Liver (tissue), 9 donors: ENCODE measurements around the gene TRA2B. TPM values are rescaled to one million over a fixed set of nuclear protein-coding genes. Genes with fewer than 3 reads are reported as not detected.

ENCODE experiments used
- DNase-seq: peaks from one replicate; pipeline ENCODE4 v3.0.0-alpha.2; 2017; ENCODE audit warnings: low spot score
- H3K27ac ChIP-seq, 2 donors: one replicate each; pipeline ENCODE4 v1.7.0; 2013; ENCODE audit warnings: inconsistent platforms in 2 of 2, low read length in 2 of 2, control low read depth in 1 of 2, low read depth in 1 of 2, mild to moderate bottlenecking in 1 of 2
- H3K27me3 ChIP-seq, 4 donors: one replicate each; pipeline versions ENCODE4 v1.6.1 to v1.7.0; 2013; ENCODE audit warnings: low read length in 3 of 4, inconsistent platforms in 1 of 4, mild to moderate bottlenecking in 1 of 4, moderate library complexity in 1 of 4; ENCODE audit not compliant: control insufficient read depth in 4 of 4, insufficient read depth in 4 of 4
- H3K36me3 ChIP-seq, 4 donors: one replicate each; pipeline versions ENCODE4 v1.6.1 to v1.7.0; 2013; ENCODE audit warnings: low read length in 3 of 4, mild to moderate bottlenecking in 3 of 4, low read depth in 1 of 4, moderate library complexity in 1 of 4; ENCODE audit not compliant: control insufficient read depth in 4 of 4, insufficient read depth in 3 of 4
- H3K4me1 ChIP-seq, 4 donors: one replicate each; pipeline versions ENCODE4 v1.6.1 to v1.7.0; 2013; ENCODE audit warnings: low read length in 3 of 4, mild to moderate bottlenecking in 3 of 4, moderate library complexity in 1 of 4; ENCODE audit not compliant: control insufficient read depth in 4 of 4, insufficient read depth in 4 of 4
- H3K4me3 ChIP-seq, 3 donors: one replicate each; pipeline versions ENCODE4 v1.6.1 to v1.7.0; 2013; ENCODE audit warnings: low read length in 3 of 3, control low read depth in 1 of 3, low read depth in 1 of 3, mild to moderate bottlenecking in 1 of 3
- H3K9ac ChIP-seq, 2 donors: one replicate each; pipeline ENCODE4 v1.7.0; 2013; ENCODE audit warnings: low read length in 2 of 2, mild to moderate bottlenecking in 2 of 2, moderate library complexity in 2 of 2, control low read depth in 1 of 2, low read depth in 1 of 2
- H3K9me3 ChIP-seq, 4 donors: one replicate each; pipeline versions ENCODE4 v1.6.1 to v1.7.0; 2013; ENCODE audit warnings: low read length in 3 of 4; ENCODE audit not compliant: control insufficient read depth in 4 of 4
- EGR1 ChIP-seq, 2 donors: IDR thresholded peaks; 2 replicates each; pipeline ENCODE4 v1.6.1; 2016 to 2018; ENCODE audit warnings: antibody characterized with exemption in 2 of 2, low read depth in 2 of 2
- FOXA1 ChIP-seq: IDR thresholded peaks from 2 replicates; pipeline ENCODE4 v1.6.1; 2016; ENCODE audit warnings: antibody characterized with exemption
- FOXA2 ChIP-seq: IDR thresholded peaks from 2 replicates; pipeline ENCODE4 v1.6.1; 2016; ENCODE audit warnings: antibody characterized with exemption
- GABPA ChIP-seq, 2 donors: IDR thresholded peaks in 1 of 2; conservative IDR thresholded peaks in 1 of 2; 2 replicates each; pipeline ENCODE4 v1.6.1; 2016; ENCODE audit warnings: antibody characterized with exemption in 2 of 2, mild to moderate bottlenecking in 1 of 2, moderate library complexity in 1 of 2
- HNF4A ChIP-seq, 2 donors: conservative IDR thresholded peaks; 2 replicates each; pipeline ENCODE4 v1.6.1; 2016; ENCODE audit warnings: antibody characterized with exemption in 2 of 2, mild to moderate bottlenecking in 2 of 2
- HNF4G ChIP-seq: IDR thresholded peaks from 2 replicates; pipeline ENCODE4 v1.6.1; 2016; ENCODE audit warnings: antibody characterized with exemption
- JUND ChIP-seq, 2 donors: IDR thresholded peaks; 2 replicates each; pipeline ENCODE4 v1.6.1; 2016; ENCODE audit warnings: antibody characterized with exemption in 2 of 2
- NR2F2 ChIP-seq: IDR thresholded peaks from 2 replicates; pipeline ENCODE4 v1.6.1; 2016; ENCODE audit warnings: antibody characterized with exemption
- RAD21 ChIP-seq, 2 donors: IDR thresholded peaks; 2 replicates each; pipeline ENCODE4 v1.6.1; 2016; ENCODE audit warnings: antibody characterized with exemption in 2 of 2, mild to moderate bottlenecking in 2 of 2
- RXRA ChIP-seq, 2 donors: IDR thresholded peaks; 2 replicates each; pipeline ENCODE4 v1.6.1; 2017 to 2018; ENCODE audit warnings: antibody characterized with exemption in 2 of 2, mild to moderate bottlenecking in 1 of 2
- SP1 ChIP-seq: IDR thresholded peaks from 2 replicates; pipeline ENCODE4 v1.6.1; 2018; ENCODE audit warnings: antibody characterized with exemption, mild to moderate bottlenecking
- TAF1 ChIP-seq: conservative IDR thresholded peaks from 2 replicates; pipeline ENCODE4 v1.6.1; 2016; ENCODE audit warnings: antibody characterized with exemption, mild to moderate bottlenecking
- YY1 ChIP-seq: IDR thresholded peaks from 2 replicates; pipeline ENCODE4 v1.6.1; 2016; ENCODE audit warnings: antibody characterized with exemption, mild to moderate bottlenecking
- WGBS: extraction: QIAGEN DNeasy Blood & Tissue Kit; methylation state at CpG from one replicate; pipeline ENCODE4 v1.1.7; 2013; 5-methylcytosine and 5-hydroxymethylcytosine counted together
- polyA plus RNA-seq, 2 donors: library from polyadenylated mRNA; stranded (reverse) in 1 of 2; unstranded in 1 of 2; fragments of 200-250 nt in 1 of 2; fragments of >200 nt in 1 of 2; fragmentation: Nextera tagmentation in 1 of 2; extraction: Ambion mirVana in 1 of 2; gene quantifications; one replicate each; pipeline versions ENCODE4 v1.2.1 to v1.2.3, GENCODE V29; 2013 to 2015
- total RNA-seq, 2 donors: library from RNA; depleted of rRNA; stranded (reverse); fragments of >200 nt; gene quantifications; one replicate each; pipeline ENCODE4 v1.2.3, GENCODE V29; 2014
- TF ChIP-seq, protein P1 (sequence below): IDR thresholded peaks from 2 replicates; pipeline ENCODE4 v1.6.1; 2016; ENCODE audit warnings: antibody characterized with exemption, mild to moderate bottlenecking
- TF ChIP-seq, protein P2 (sequence below): IDR thresholded peaks from 2 replicates; pipeline ENCODE4 v1.6.1; 2016; ENCODE audit warnings: antibody characterized with exemption
- TF ChIP-seq, protein P3 (sequence below): fragments of 150-350 bp; IDR thresholded peaks from 2 replicates; pipeline ENCODE4 v1.5.1; 2017; ENCODE audit warnings: improper control_type of control experiment, low read depth, low read length; ENCODE audit not compliant: missing input control
- TF ChIP-seq, protein P4 (sequence below): IDR thresholded peaks from 2 replicates; pipeline ENCODE4 v1.6.1; 2016; ENCODE audit warnings: antibody characterized with exemption
- donor health status: healthy.
- donor health status: healthy.
- donor health status: healthy.
- donor health status: healthy.
- donor health status: healthy.

TRA2B gene
- total and polyA plus RNA-seq, 4 donors = 31.8 to 106 (median 70.4) TPM

GRCh38 chr3:185940951-185941350, 3.1 kb upstream of the TRA2B start:
- H3K9ac ChIP-seq = no peak overlapping the region
- H3K9me3 ChIP-seq = no peaks in the 10 kb centered on the region
- H3K4me1 ChIP-seq = peaks cover 0 to 9% (median 5%) of the 10 kb centered on the region in 4 donors
- H3K27me3 ChIP-seq = no peaks in the 10 kb centered on the region
- H3K27ac ChIP-seq = no peak overlapping the region
- no peak for DNase-seq
- 80% methylated on average over 1 of the region's 1 CpG for WGBS
- no peak overlapping the region for H3K4me3 ChIP-seq
- H3K36me3 ChIP-seq = no peaks in the 10 kb centered on the region
- TF ChIP-seq, protein P1, sequence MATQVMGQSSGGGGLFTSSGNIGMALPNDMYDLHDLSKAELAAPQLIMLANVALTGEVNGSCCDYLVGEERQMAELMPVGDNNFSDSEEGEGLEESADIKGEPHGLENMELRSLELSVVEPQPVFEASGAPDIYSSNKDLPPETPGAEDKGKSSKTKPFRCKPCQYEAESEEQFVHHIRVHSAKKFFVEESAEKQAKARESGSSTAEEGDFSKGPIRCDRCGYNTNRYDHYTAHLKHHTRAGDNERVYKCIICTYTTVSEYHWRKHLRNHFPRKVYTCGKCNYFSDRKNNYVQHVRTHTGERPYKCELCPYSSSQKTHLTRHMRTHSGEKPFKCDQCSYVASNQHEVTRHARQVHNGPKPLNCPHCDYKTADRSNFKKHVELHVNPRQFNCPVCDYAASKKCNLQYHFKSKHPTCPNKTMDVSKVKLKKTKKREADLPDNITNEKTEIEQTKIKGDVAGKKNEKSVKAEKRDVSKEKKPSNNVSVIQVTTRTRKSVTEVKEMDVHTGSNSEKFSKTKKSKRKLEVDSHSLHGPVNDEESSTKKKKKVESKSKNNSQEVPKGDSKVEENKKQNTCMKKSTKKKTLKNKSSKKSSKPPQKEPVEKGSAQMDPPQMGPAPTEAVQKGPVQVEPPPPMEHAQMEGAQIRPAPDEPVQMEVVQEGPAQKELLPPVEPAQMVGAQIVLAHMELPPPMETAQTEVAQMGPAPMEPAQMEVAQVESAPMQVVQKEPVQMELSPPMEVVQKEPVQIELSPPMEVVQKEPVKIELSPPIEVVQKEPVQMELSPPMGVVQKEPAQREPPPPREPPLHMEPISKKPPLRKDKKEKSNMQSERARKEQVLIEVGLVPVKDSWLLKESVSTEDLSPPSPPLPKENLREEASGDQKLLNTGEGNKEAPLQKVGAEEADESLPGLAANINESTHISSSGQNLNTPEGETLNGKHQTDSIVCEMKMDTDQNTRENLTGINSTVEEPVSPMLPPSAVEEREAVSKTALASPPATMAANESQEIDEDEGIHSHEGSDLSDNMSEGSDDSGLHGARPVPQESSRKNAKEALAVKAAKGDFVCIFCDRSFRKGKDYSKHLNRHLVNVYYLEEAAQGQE = no peak
- TF ChIP-seq RAD21 (IDR thresholded peaks at IDR 0.05) (no peak), TAF1 (no peak), SP1 (no peak), JUND (IDR thresholded peaks at IDR 0.05) (no peak), FOXA1 (no peak), HNF4G (no peak), EGR1 (IDR thresholded peaks at IDR 0.05; ENCODE audit: low read depth in 2 of 2) (no peak), FOXA2 (no peak), YY1 (no peak), RXRA (IDR thresholded peaks at IDR 0.05) (no peak)
- TF ChIP-seq, protein P2, sequence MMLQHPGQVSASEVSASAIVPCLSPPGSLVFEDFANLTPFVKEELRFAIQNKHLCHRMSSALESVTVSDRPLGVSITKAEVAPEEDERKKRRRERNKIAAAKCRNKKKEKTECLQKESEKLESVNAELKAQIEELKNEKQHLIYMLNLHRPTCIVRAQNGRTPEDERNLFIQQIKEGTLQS = no peak
- TF ChIP-seq, protein P3, sequence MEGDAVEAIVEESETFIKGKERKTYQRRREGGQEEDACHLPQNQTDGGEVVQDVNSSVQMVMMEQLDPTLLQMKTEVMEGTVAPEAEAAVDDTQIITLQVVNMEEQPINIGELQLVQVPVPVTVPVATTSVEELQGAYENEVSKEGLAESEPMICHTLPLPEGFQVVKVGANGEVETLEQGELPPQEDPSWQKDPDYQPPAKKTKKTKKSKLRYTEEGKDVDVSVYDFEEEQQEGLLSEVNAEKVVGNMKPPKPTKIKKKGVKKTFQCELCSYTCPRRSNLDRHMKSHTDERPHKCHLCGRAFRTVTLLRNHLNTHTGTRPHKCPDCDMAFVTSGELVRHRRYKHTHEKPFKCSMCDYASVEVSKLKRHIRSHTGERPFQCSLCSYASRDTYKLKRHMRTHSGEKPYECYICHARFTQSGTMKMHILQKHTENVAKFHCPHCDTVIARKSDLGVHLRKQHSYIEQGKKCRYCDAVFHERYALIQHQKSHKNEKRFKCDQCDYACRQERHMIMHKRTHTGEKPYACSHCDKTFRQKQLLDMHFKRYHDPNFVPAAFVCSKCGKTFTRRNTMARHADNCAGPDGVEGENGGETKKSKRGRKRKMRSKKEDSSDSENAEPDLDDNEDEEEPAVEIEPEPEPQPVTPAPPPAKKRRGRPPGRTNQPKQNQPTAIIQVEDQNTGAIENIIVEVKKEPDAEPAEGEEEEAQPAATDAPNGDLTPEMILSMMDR = no peak
- TF ChIP-seq, protein P4, sequence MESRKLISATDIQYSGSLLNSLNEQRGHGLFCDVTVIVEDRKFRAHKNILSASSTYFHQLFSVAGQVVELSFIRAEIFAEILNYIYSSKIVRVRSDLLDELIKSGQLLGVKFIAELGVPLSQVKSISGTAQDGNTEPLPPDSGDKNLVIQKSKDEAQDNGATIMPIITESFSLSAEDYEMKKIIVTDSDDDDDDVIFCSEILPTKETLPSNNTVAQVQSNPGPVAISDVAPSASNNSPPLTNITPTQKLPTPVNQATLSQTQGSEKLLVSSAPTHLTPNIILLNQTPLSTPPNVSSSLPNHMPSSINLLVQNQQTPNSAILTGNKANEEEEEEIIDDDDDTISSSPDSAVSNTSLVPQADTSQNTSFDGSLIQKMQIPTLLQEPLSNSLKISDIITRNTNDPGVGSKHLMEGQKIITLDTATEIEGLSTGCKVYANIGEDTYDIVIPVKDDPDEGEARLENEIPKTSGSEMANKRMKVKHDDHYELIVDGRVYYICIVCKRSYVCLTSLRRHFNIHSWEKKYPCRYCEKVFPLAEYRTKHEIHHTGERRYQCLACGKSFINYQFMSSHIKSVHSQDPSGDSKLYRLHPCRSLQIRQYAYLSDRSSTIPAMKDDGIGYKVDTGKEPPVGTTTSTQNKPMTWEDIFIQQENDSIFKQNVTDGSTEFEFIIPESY = no peak

GRCh38 chr3:185939721-185940120, 1.9 kb upstream of the TRA2B start:
- no peak overlapping the region for H3K27ac ChIP-seq
- H3K4me3 ChIP-seq = no peak overlapping the region
- H3K9me3 ChIP-seq = no peaks in the 10 kb centered on the region
- peaks cover 0 to 18% (median 14%) of the 10 kb centered on the region in 4 donors for H3K4me1 ChIP-seq
- no peaks in the 10 kb centered on the region for H3K27me3 ChIP-seq
- H3K36me3 ChIP-seq = no peaks in the 10 kb centered on the region
- H3K9ac ChIP-seq = no peak overlapping the region
- 86% methylated on average over 3 of the region's 3 CpGs for WGBS
- DNase-seq = no peak
- TF ChIP-seq, protein P4 = no peak
- TF ChIP-seq YY1 = no peak
- no peak for TF ChIP-seq FOXA2
- TF ChIP-seq NR2F2 = no peak
- TF ChIP-seq, protein P1 = no peak
- no peak for TF ChIP-seq TAF1
- no peak for TF ChIP-seq JUND (IDR thresholded peaks at IDR 0.05)
- TF ChIP-seq SP1 = no peak
- TF ChIP-seq RXRA (IDR thresholded peaks at IDR 0.05) = no peak
- TF ChIP-seq, protein P2 = no peak
- TF ChIP-seq HNF4G = no peak
- TF ChIP-seq GABPA (IDR thresholded peaks at IDR 0.05 in 1 of 2, conservative IDR thresholded peaks at IDR 0.05 in 1 of 2) = no peak
- no peak for TF ChIP-seq FOXA1
- no peak for TF ChIP-seq EGR1 (IDR thresholded peaks at IDR 0.05; ENCODE audit: low read depth in 2 of 2)
- TF ChIP-seq RAD21 (IDR thresholded peaks at IDR 0.05) = no peak
- TF ChIP-seq HNF4A (conservative IDR thresholded peaks at IDR 0.05) = no peak
